GM12878 (cell line): ENCODE results near the gene XIAP. TPM values are rescaled to one million over a fixed set of nuclear protein-coding genes. Genes with fewer than 3 reads are reported as not detected.

Experiments used
- CHD4 ChIP-seq: fragments of 200-600 bp; sonication (generic); IDR thresholded peaks from 2 replicates; pipeline ENCODE4 v1.6.1; 2016; ENCODE audit warnings: mild to moderate bottlenecking
- ESRRA ChIP-seq: IDR thresholded peaks from 2 replicates; pipeline ENCODE4 v1.6.1; 2012; ENCODE audit warnings: mild to moderate bottlenecking, low read length, improper control_type of control experiment
- HSF1 ChIP-seq: fragments of 150-350 bp; IDR thresholded peaks from 2 replicates; pipeline ENCODE4 v1.6.1; 2014; ENCODE audit warnings: mild to moderate bottlenecking, low read depth, low read length
- IRF5 ChIP-seq: fragments of 450-650 bp; IDR thresholded peaks from 2 replicates; pipeline ENCODE4 v1.6.1; 2017; ENCODE audit warnings: borderline replicate concordance
- MEF2B ChIP-seq: fragments of 450-650 bp; IDR thresholded peaks from 2 replicates; pipeline ENCODE4 v1.6.1; 2018; ENCODE audit warnings: mild to moderate bottlenecking, moderate library complexity; ENCODE audit not compliant: partially characterized antibody, poor library complexity, severe bottlenecking
- MTA3 ChIP-seq: IDR thresholded peaks from 2 replicates; pipeline ENCODE4 v1.6.1; 2012; ENCODE audit warnings: low read length, inconsistent platforms, borderline replicate concordance
- MXI1 ChIP-seq: fragments of 150-350 bp; IDR thresholded peaks from 2 replicates; pipeline ENCODE4 v1.6.1; 2011; ENCODE audit warnings: low read depth, mild to moderate bottlenecking, inconsistent platforms, low read length, improper control_type of control experiment
- NFYB ChIP-seq: IDR thresholded peaks from 2 replicates; pipeline ENCODE4 v1.6.1; 2011; ENCODE audit warnings: low read depth, mild to moderate bottlenecking, low read length, improper control_type of control experiment, moderate library complexity; ENCODE audit not compliant: insufficient read depth
- NR2C1 ChIP-seq: fragments of 450-650 bp; IDR thresholded peaks from 2 replicates; pipeline ENCODE4 v1.6.1; 2017; ENCODE audit warnings: antibody characterized with exemption, mild to moderate bottlenecking, moderate library complexity
- PAX5 ChIP-seq: IDR thresholded peaks from 2 replicates; pipeline ENCODE4 v1.6.1; 2011; ENCODE audit warnings: low read depth, low read length, borderline replicate concordance
- POLR2A ChIP-seq: IDR thresholded peaks from 2 replicates; pipeline ENCODE4 v1.6.1; 2011; ENCODE audit warnings: low read depth, mild to moderate bottlenecking, low read length
- POLR2AphosphoS5 ChIP-seq: IDR thresholded peaks from 2 replicates; pipeline ENCODE4 v1.6.1; 2011; ENCODE audit warnings: mild to moderate bottlenecking, low read length, inconsistent platforms
- RB1 ChIP-seq: fragments of 450-650 bp; formaldehyde crosslinking; IDR thresholded peaks from 2 replicates; pipeline ENCODE4 v1.6.1; 2017; ENCODE audit warnings: mild to moderate bottlenecking, borderline replicate concordance
- RELB ChIP-seq: fragments of 450-650 bp; IDR thresholded peaks from 2 replicates; pipeline ENCODE4 v1.6.1; 2017; ENCODE audit warnings: low read depth, mild to moderate bottlenecking, moderate library complexity
- SKIL ChIP-seq: fragments of 450-650 bp; IDR thresholded peaks from 2 replicates; pipeline ENCODE4 v1.6.1; 2017; ENCODE audit warnings: mild to moderate bottlenecking, low read depth, inconsistent platforms; ENCODE audit not compliant: poor library complexity, severe bottlenecking
- ZBTB11 ChIP-seq: fragments of 450-650 bp; formaldehyde crosslinking; IDR thresholded peaks from 2 replicates; pipeline ENCODE4 v1.5.0; 2022; ENCODE audit warnings: mild to moderate bottlenecking, missing genetic modification characterization
- polyA plus RNA-seq, 11 experiments: library from polyadenylated mRNA; depleted of rRNA in 4 of 11; unstranded in 6 of 11; stranded (reverse) in 5 of 11; fragments of >200 nt; fragmentation: Nextera tagmentation in 4 of 11; fragmentation: Illumina TruSeq in 1 of 11; extraction: Ambion mirVana in 4 of 11; extraction: Trizol in 1 of 11; gene quantifications; 1 replicate in 1 of 11; 2 replicates in 10 of 11; pipeline versions ENCODE4 v1.2.1 to v1.2.3, GENCODE V29; 2011 to 2016; ENCODE audit warnings: inconsistent platforms in 2 of 11, missing spikeins in 2 of 11, low read depth in 1 of 11
- total RNA-seq, 4 experiments: library from RNA; depleted of rRNA in 3 of 4; stranded (reverse); fragments of >200 nt in 3 of 4; fragmentation: Illumina TruSeq in 1 of 4; extraction: Trizol in 1 of 4; gene quantifications; 2 replicates each; pipeline versions ENCODE4 v1.2.1 to v1.2.3, GENCODE V29; 2013 to 2021
- TF ChIP-seq, protein P1 (sequence below): IDR thresholded peaks from 2 replicates; pipeline ENCODE4 v1.6.1; 2012; ENCODE audit warnings: low read length, inconsistent platforms

XIAP gene
- total and polyA plus RNA-seq, 10 of the 15 experiments (the other 5 are each of a cell fraction or from before 2014, with no cell fraction given) = 3.3 to 21.1 (median 14.5) TPM

GRCh38 chrX:123859846-123860838 is at the start of gene XIAP (continued):
- TF ChIP-seq HSF1 = no peak
- TF ChIP-seq CHD4 = no peak
- TF ChIP-seq MTA3 = no peak
- no peak for TF ChIP-seq SKIL
- TF ChIP-seq POLR2A = peak; percentile 81
- no peak for TF ChIP-seq RELB
- TF ChIP-seq, protein P1, sequence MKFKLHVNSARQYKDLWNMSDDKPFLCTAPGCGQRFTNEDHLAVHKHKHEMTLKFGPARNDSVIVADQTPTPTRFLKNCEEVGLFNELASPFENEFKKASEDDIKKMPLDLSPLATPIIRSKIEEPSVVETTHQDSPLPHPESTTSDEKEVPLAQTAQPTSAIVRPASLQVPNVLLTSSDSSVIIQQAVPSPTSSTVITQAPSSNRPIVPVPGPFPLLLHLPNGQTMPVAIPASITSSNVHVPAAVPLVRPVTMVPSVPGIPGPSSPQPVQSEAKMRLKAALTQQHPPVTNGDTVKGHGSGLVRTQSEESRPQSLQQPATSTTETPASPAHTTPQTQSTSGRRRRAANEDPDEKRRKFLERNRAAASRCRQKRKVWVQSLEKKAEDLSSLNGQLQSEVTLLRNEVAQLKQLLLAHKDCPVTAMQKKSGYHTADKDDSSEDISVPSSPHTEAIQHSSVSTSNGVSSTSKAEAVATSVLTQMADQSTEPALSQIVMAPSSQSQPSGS = no peak
- no peak for TF ChIP-seq NFYB
- TF ChIP-seq MXI1 = peak; percentile 14
- TF ChIP-seq IRF5 = no peak
- peak; percentile 82 for TF ChIP-seq POLR2AphosphoS5
- TF ChIP-seq ZBTB11 (CRISPR knock-in tag) = no peak
- 0 out of 2 replicates have a peak, but pooled peaks have one; percentile 10 for TF ChIP-seq NR2C1
- no peak for TF ChIP-seq PAX5
- 0 out of 2 replicates have a peak, but pooled peaks have one; percentile 18 for TF ChIP-seq RB1
- no peak for TF ChIP-seq ESRRA
- no peak for TF ChIP-seq MEF2B
